Astrocyte of the cerebellum (primary cell): ENCODE results near the gene PRSS38.

Experiments
- DNase-seq: peaks from one replicate; pipeline ENCODE4 v3.0.0-alpha.2; 2011; ENCODE audit warnings: low read depth
- H3K4me3 ChIP-seq: 2 replicates; pipeline ENCODE4 v1.5.1; 2011; ENCODE audit warnings: mild to moderate bottlenecking, low read depth, low read length, moderate library complexity
- in situ Hi-C: cut with HindIII; loops from 2 replicates; pipeline ENCODE4 v1.10.0; 2017; ENCODE audit warnings: low sequenced_read_pairs
- TF ChIP-seq, protein P1 (sequence below): IDR thresholded peaks from 2 replicates; pipeline ENCODE4 v1.5.1; 2012; ENCODE audit warnings: low read length, low read depth, moderate library complexity, mild to moderate bottlenecking; ENCODE audit errors: missing control alignments

The PRSS38 gene

DNA sequence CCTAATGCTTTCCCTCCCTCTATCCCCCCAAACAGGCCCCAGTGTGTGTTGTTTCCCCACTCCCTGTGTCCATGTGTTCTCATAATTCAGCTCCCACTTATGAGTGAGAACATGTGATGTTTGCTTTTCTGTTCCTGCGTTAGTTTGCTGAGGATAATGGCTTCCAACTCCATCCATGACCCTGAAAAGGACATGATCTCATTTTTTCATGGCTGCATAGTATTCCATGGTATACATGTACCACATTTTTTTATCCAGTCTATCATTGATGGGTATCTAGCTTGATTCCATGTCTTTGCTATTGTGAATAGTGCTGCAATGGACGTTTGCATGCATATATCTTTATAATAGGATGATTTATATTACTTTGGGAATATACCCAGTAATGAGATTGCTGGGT, 8.7 kb downstream of the PRSS38 start:
- no peak for DNase-seq
- in situ Hi-C loops, result no loop called here
- no peak overlapping the region for H3K4me3 ChIP-seq
- TF ChIP-seq, protein P1, sequence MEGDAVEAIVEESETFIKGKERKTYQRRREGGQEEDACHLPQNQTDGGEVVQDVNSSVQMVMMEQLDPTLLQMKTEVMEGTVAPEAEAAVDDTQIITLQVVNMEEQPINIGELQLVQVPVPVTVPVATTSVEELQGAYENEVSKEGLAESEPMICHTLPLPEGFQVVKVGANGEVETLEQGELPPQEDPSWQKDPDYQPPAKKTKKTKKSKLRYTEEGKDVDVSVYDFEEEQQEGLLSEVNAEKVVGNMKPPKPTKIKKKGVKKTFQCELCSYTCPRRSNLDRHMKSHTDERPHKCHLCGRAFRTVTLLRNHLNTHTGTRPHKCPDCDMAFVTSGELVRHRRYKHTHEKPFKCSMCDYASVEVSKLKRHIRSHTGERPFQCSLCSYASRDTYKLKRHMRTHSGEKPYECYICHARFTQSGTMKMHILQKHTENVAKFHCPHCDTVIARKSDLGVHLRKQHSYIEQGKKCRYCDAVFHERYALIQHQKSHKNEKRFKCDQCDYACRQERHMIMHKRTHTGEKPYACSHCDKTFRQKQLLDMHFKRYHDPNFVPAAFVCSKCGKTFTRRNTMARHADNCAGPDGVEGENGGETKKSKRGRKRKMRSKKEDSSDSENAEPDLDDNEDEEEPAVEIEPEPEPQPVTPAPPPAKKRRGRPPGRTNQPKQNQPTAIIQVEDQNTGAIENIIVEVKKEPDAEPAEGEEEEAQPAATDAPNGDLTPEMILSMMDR, result no peak

DNA sequence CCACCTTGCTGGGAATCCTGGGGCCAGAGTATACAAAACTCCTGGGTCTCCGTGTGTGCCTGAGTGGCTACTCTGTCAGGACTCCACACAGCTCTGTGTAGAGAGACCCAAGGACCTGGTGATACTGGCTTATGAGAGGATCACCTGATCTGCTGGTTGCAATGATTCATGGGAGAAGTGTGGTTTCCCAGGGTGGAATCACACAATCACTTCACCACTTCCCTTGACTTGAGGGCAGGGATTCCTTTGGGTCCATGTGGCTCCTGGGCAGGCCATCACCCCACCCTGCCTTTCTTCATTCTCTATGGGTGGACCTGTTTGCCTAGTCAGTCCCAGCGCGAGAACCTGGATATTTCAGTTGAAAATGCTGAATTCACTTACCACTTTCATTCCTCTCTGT, 13.3 kb downstream of the PRSS38 start:
- TF ChIP-seq, protein P1, result no peak
- no peak overlapping the region for H3K4me3 ChIP-seq
- in situ Hi-C loops, result no loop called here
- DNase-seq, result no peak

DNA sequence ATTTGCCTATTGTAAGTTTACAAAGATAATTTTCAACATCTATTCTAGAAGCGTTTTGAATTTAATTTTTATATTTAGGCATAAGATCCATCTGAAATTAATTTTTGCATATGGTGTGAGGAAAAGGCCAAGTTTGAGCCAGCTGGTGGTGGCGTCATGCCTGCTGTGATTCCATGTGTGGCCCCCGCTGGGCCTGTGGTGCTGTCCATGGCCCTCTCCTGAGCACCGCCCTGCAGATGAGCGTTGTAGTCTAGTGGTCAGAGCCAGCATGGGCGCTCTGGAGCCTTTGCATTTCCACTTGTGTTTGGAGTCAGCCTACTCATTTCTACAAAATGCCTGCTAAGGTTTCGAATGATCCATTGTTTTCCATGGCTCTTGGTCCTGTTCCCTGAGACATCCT, 22.7 kb downstream of the PRSS38 start:
- in situ Hi-C loops, result no loop called here
- TF ChIP-seq, protein P1, result no peak
- no peak for DNase-seq
- H3K4me3 ChIP-seq, result no peak overlapping the region

DNA sequence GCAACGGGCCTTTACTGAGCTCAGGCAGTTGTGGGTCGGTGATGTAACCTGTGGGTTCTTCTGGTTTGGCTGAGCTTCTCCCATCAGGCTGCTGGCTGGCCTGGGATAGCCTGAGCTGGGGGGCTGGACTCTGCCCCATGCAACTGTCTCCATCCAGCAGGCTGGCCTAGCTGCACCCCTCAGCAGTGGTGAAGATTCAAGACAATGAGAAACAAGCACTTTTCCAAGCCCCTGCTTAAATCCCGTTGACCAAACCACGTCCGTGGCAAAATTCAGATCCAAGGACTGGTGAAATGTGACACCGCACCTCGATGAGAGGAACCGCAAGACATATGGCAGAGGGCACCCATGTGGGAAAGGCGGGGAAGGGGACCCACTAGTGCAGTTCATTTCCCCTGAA, 25.6 kb downstream of the PRSS38 start:
- in situ Hi-C loops, result no loop called here
- TF ChIP-seq, protein P1, result no peak

DNA sequence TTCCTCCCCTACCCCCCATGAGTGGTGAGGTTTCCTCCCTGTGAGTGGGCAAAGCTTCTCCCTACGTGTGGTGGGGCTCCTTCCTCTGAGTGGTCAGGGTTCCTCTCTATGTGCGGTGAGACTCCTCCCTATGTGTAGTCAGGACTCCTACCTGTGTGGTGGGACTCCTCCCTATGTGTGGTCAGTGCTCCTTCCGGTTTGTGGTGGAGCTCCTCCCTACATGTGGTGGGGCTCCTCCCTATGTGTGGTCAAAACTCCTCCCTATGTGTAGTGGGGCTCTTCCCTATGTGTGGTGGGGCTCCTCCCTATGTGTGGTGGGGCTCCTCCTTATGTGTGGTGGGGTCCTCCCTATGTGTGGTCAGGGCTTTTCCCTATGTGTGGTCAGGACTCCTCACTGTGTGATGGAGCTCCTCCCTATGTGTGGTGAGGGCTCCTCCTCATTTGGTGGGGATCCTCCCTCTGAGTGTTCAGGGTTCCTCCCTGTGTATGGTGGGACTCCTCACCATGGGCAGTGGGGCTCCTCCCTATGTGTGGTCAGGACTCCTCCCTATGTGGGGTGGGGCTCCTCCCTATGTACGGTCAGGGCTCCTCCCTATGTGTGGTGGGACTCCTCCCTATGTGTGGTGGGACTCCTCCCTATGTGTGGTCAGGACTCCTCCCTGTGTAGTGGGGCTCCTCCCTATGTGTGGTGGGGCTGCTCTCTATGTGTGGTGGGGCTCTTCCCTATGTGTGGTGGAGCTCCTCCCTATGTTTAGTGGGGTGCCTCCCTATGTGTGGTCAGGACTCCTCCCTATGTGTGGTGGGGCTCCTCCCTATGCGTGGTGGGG, 29.1 kb downstream of the PRSS38 start:
- TF ChIP-seq, protein P1, result no peak
- in situ Hi-C loops, result no loop called here
- H3K4me3 ChIP-seq, result no peak overlapping the region
- no peak for DNase-seq

More for the DNA sequence above, 25.6 kb downstream of the PRSS38 start:
- no peak overlapping the region for H3K4me3 ChIP-seq
- no peak for DNase-seq

DNA sequence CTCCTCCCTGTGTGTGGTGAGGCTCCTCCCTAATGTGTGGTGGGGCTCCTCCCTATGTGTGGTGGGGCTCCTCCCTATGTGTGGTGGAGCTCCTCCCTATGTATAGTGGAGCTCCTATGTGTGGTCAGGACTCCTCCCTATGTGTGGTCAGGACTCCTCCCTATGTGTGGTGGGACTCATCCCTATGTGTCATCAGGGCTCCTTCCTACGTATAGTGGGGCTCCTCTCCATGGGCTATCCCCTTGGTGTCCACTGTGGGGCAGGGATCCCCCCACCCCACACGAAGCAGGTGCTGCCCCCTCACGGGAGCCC, 29.6 kb downstream of the PRSS38 start:
- in situ Hi-C loops, result no loop called here
- TF ChIP-seq, protein P1, result no peak

DNA sequence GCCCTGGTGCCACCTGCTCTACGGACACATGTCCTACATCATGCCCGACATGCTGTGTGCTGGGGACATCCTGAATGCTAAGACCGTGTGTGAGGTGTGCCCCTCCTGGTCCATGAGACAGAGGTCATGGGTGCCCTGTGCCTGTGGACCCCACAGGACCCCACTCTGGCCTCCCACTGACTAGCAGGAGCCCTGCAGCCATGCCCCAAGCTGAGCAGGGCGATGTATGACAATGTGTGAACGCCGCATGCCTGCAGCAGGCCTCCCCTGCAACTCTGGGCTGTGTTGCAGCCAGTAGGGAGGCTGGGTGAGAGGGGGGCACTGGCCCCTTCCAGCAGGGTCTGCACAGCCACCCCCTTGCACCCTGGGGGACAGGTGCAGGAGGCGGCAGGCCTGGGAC, 30.0 kb downstream of the PRSS38 start:
- TF ChIP-seq, protein P1, result no peak
- DNase-seq, result no peak
- in situ Hi-C loops, result no loop called here
- H3K4me3 ChIP-seq, result no peak overlapping the region

More for the DNA sequence above, 29.6 kb downstream of the PRSS38 start:
- no peak for DNase-seq
- H3K4me3 ChIP-seq, result no peak overlapping the region
